ENCODE measurements around the gene VPS4B. TPM values are rescaled to one million over a fixed set of nuclear protein-coding genes. Genes with fewer than 3 reads are reported as not detected.

VPS4B gene
- total RNA-seq, 1 donor from 2014 or later = 20.6 TPM

GRCh38 chr18:63344263-63344662 is 78.0 kb downstream of the VPS4B start:
- DNase-seq (no peak), ATAC-seq (no peak)
- intact Hi-C loops (cut with micrococcal nuclease) = loop anchor here (10.0 kb wide), 1 partner anchor 91 kb away; no protein-coding TSS in a partner anchor

- ATAC-seq (peak; percentile 56), DNase-seq (no peak)
- intact Hi-C loops (cut with micrococcal nuclease) = loop anchor here (10.0 kb wide), 1 partner anchor 93 kb away; no protein-coding TSS in a partner anchor
Observed at GRCh38 chr18:63342206-63342605, 80.1 kb downstream of the VPS4B start.

GRCh38 chr18:63339920-63340484 is 82.3 kb downstream of the VPS4B start:
- ATAC-seq (no peak), DNase-seq (no peak)
- intact Hi-C loops (cut with micrococcal nuclease) = loop anchor here (10.0 kb wide), 1 partner anchor 95 kb away; no protein-coding TSS in a partner anchor

Other genes with a start within 250 kb of the VPS4B start
- 7.7 TPM for gene BCL2, start 102.7 kb downstream of the VPS4B start, total RNA-seq
- gene KDSR, start 55.3 kb downstream of the VPS4B start, total RNA-seq = 32.9 TPM
- not detected for gene SERPINB5, start 54.5 kb upstream of the VPS4B start, total RNA-seq
- not detected for gene SERPINB12, start 119.9 kb upstream of the VPS4B start, total RNA-seq
- gene SERPINB13, start 164.9 kb upstream of the VPS4B start, total RNA-seq = not detected
- gene SERPINB4, start 221.8 kb upstream of the VPS4B start, total RNA-seq = not detected
- gene SERPINB3, start 239.4 kb upstream of the VPS4B start, total RNA-seq = not detected